ENCODE data around the gene NUDT9. TPM values are rescaled to one million over a fixed set of nuclear protein-coding genes. Genes with fewer than 3 reads are reported as not detected.

Gene NUDT9
- total RNA-seq, 1 experiment from 2014 or later: 25.4 TPM

- H3K36me3 Mint-ChIP-seq: no peaks in the 10 kb centered on the region
- CTCF ChIA-PET: no interaction called here
- H3K4me1 Mint-ChIP-seq: 0 out of 2 replicates have a peak, but pooled peaks cover 3% of the 10 kb centered on the region
- H3K27ac Mint-ChIP-seq: no peak overlapping the region
- no peak overlapping the region for H3K4me3 Mint-ChIP-seq
- DNase-seq (ENCODE audit: low spot score): no peak
- TF ChIP-seq MYBL2 (CRISPR knock-in tag; IDR thresholded peaks at IDR 0.05): no peak
- TF ChIP-seq NR1H2 (CRISPR knock-in tag; IDR thresholded peaks at IDR 0.05): no peak
- TF ChIP-seq NR2C2 (CRISPR knock-in tag; IDR thresholded peaks at IDR 0.05): no peak
- TF ChIP-seq CREB1 (CRISPR knock-in tag; IDR thresholded peaks at IDR 0.05): no peak
- no peak for TF ChIP-seq PREB (CRISPR knock-in tag; IDR thresholded peaks at IDR 0.05; ENCODE audit: borderline replicate concordance)
- TF ChIP-seq CREM (CRISPR knock-in tag; IDR thresholded peaks at IDR 0.05): no peak
- no peak for TF ChIP-seq ZNF317 (CRISPR knock-in tag; IDR thresholded peaks at IDR 0.05; ENCODE audit: borderline replicate concordance, low read depth)
- no peaks in the 10 kb centered on the region for H3K27me3 Mint-ChIP-seq (ENCODE audit: low read depth)
- no peak for ATAC-seq
- POLR2A ChIA-PET: no interaction called here
- no peaks in the 10 kb centered on the region for H3K9me3 Mint-ChIP-seq
These were observed 77.7 kb downstream of the NUDT9 start for GRCh38 chr4:87500092-87500462.

- no peaks in the 10 kb centered on the region for H3K9me3 Mint-ChIP-seq
- CTCF ChIA-PET: no interaction called here
- no peaks in the 10 kb centered on the region for H3K36me3 Mint-ChIP-seq
- ATAC-seq (no peak), DNase-seq (ENCODE audit: low spot score) (no peak)
- H3K4me1 Mint-ChIP-seq: 0 out of 2 replicates have a peak, but pooled peaks cover 3% of the 10 kb centered on the region
- no peak overlapping the region for H3K4me3 Mint-ChIP-seq
- TF ChIP-seq ESRRA (CRISPR knock-in tag; IDR thresholded peaks at IDR 0.05; ENCODE audit: borderline replicate concordance) (no peak), NFATC4 (CRISPR knock-in tag; IDR thresholded peaks at IDR 0.05) (no peak), ZBTB43 (CRISPR knock-in tag; IDR thresholded peaks at IDR 0.05) (no peak), ATF6 (CRISPR knock-in tag; IDR thresholded peaks at IDR 0.05) (no peak), MLX (CRISPR knock-in tag; IDR thresholded peaks at IDR 0.05) (no peak), CTCF (IDR thresholded peaks at IDR 0.05) (no peak), STAT6 (CRISPR knock-in tag; conservative IDR thresholded peaks at IDR 0.05; ENCODE audit: low read depth) (no peak), ZBTB21 (CRISPR knock-in tag; IDR thresholded peaks at IDR 0.05; ENCODE audit: borderline replicate concordance) (no peak), ZNF317 (CRISPR knock-in tag; IDR thresholded peaks at IDR 0.05; ENCODE audit: borderline replicate concordance, low read depth) (no peak), ZNF232 (CRISPR knock-in tag; IDR thresholded peaks at IDR 0.05) (no peak), ZNF121 (CRISPR knock-in tag; IDR thresholded peaks at IDR 0.05) (no peak)
- POLR2A ChIA-PET: no interaction called here
- H3K27me3 Mint-ChIP-seq (ENCODE audit: low read depth): no peaks in the 10 kb centered on the region
- no peak overlapping the region for H3K27ac Mint-ChIP-seq
These were observed 80.3 kb downstream of the NUDT9 start for GRCh38 chr4:87502580-87503238.

All from WTC11 (cell line).